Lower leg skin (tissue), 4 donors: ENCODE results near the gene USP43. TPM values are rescaled to one million over a fixed set of nuclear protein-coding genes. Genes with fewer than 3 reads are reported as not detected.
"Not testable (repeated sequence)": the region's sequence is repeated elsewhere in the genome, so short reads cannot be mapped to it uniquely, and the experiment has no call there.

Source experiments
- DNase-seq, 2 donors: peaks; one replicate each; pipeline ENCODE4 v3.0.0-alpha.2; 2019; ENCODE audit warnings: low spot score in 2 of 2
- H3K4me3 ChIP-seq: fragments of 200-600 bp; sonication (generic); 2 replicates; pipeline ENCODE4 v1.5.1; 2017; ENCODE audit warnings: mild to moderate bottlenecking, low read depth; ENCODE audit not compliant: poor library complexity, severe bottlenecking
- POLR2A ChIP-seq, 2 donors: fragments of 450-650 bp; IDR thresholded peaks; one replicate each; pipeline ENCODE4 v1.6.1; 2016 to 2017; ENCODE audit warnings: antibody characterized with exemption in 2 of 2, mild to moderate bottlenecking in 1 of 2, moderate library complexity in 1 of 2
- WGBS, 2 donors: methylation state at CpG; one replicate each; pipeline ENCODE4 v1.1.5; 2018; 5-methylcytosine and 5-hydroxymethylcytosine counted together
- intact Hi-C: fragments of 100-400 bp; cut with DNase I; formaldehyde crosslinking; loops from one replicate; pipeline ENCODE4 v1.15.0; 2023; ENCODE audit warnings: low total_unique reads
- total RNA-seq, 4 donors: library from RNA; depleted of rRNA; stranded (reverse); fragments of >200 nt; gene quantifications; one replicate each; pipeline ENCODE4 v1.1.0, GENCODE V29; 2016
- TF ChIP-seq, protein P1 (sequence below), 3 donors: fragments of 450-650 bp; IDR thresholded peaks; one replicate each; pipeline ENCODE4 v1.5.1; 2016; ENCODE audit warnings: antibody characterized with exemption in 3 of 3, mild to moderate bottlenecking in 3 of 3, moderate library complexity in 2 of 3

USP43 gene, protein sequence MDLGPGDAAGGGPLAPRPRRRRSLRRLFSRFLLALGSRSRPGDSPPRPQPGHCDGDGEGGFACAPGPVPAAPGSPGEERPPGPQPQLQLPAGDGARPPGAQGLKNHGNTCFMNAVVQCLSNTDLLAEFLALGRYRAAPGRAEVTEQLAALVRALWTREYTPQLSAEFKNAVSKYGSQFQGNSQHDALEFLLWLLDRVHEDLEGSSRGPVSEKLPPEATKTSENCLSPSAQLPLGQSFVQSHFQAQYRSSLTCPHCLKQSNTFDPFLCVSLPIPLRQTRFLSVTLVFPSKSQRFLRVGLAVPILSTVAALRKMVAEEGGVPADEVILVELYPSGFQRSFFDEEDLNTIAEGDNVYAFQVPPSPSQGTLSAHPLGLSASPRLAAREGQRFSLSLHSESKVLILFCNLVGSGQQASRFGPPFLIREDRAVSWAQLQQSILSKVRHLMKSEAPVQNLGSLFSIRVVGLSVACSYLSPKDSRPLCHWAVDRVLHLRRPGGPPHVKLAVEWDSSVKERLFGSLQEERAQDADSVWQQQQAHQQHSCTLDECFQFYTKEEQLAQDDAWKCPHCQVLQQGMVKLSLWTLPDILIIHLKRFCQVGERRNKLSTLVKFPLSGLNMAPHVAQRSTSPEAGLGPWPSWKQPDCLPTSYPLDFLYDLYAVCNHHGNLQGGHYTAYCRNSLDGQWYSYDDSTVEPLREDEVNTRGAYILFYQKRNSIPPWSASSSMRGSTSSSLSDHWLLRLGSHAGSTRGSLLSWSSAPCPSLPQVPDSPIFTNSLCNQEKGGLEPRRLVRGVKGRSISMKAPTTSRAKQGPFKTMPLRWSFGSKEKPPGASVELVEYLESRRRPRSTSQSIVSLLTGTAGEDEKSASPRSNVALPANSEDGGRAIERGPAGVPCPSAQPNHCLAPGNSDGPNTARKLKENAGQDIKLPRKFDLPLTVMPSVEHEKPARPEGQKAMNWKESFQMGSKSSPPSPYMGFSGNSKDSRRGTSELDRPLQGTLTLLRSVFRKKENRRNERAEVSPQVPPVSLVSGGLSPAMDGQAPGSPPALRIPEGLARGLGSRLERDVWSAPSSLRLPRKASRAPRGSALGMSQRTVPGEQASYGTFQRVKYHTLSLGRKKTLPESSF
- total RNA-seq, result 1 to 10 TPM; 4.4 to 6.5 (median 4.4) TPM

DNA sequence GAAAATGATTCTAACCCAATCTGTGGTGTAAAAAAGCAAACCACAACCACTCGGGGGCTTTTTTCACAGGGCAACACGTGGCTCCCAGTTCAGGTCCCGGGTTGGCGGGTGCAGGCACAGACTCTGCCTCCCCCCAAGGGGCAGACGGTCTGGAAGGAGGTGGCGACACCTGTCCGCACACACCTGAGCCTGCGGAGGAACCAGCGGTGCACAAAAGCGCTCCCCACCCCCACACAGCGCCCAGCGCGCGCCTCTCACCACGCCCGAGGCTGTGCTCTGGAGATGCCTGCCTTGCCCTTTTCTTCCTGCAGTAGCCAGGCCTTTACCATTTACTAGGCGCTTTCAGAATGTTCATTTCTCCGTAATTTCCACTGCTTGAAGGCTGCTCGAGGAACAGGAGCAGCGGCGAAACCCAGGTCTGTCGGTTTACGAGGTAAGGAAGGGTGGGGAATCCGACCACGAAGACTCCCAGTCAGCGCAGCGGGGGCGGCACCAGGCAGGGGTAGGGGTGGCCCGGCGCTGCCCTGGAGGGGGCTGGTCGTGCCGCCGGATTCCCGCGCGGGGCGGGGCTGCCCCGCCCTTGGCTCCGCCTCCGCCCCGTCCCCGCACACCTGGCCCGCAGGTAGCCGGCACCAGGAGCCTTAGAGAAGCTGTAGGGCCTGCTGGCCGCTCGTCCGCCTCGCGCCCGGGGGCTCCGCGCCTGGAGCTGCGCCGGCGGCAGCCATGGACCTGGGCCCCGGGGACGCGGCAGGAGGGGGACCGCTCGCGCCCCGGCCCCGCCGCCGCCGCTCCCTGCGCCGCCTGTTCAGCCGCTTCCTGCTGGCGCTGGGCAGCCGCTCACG lies at the start of gene USP43:
Gene USP43, plus strand, starts transcription at position 608 of the 842 bp plus-strand sequence. Its CDS starts 116 bp downstream, at position 724.
- peak within 1 kb of the TSS; percentile 61 for H3K4me3 ChIP-seq
- intact Hi-C loops, result no loop called here
- 0% methylated on average over 21 to 22 of the region's 72 CpGs for WGBS, 2 donors
- peak in 1 of 2 donors; percentile 81 for DNase-seq
- no peak for TF ChIP-seq POLR2A (IDR thresholded peaks at IDR 0.05)
- TF ChIP-seq, protein P1, sequence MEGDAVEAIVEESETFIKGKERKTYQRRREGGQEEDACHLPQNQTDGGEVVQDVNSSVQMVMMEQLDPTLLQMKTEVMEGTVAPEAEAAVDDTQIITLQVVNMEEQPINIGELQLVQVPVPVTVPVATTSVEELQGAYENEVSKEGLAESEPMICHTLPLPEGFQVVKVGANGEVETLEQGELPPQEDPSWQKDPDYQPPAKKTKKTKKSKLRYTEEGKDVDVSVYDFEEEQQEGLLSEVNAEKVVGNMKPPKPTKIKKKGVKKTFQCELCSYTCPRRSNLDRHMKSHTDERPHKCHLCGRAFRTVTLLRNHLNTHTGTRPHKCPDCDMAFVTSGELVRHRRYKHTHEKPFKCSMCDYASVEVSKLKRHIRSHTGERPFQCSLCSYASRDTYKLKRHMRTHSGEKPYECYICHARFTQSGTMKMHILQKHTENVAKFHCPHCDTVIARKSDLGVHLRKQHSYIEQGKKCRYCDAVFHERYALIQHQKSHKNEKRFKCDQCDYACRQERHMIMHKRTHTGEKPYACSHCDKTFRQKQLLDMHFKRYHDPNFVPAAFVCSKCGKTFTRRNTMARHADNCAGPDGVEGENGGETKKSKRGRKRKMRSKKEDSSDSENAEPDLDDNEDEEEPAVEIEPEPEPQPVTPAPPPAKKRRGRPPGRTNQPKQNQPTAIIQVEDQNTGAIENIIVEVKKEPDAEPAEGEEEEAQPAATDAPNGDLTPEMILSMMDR (IDR thresholded peaks at IDR 0.05), result no peak

GRCh38 chr17:9597638-9598037 lies 47.7 kb upstream of the USP43 start:
- H3K4me3 ChIP-seq, DNase-seq, intact Hi-C loops: not testable (repeated sequence)
- 91 to 96% methylated on average over 5 of the region's 5 CpGs for WGBS, 2 donors

- WGBS, 2 donors, result 75 to 79% methylated on average over 4 of the region's 4 CpGs
- intact Hi-C loops, result no loop called here
- DNase-seq, result no peak
- no peak overlapping the region for H3K4me3 ChIP-seq
- no peak for TF ChIP-seq POLR2A (IDR thresholded peaks at IDR 0.05)
- TF ChIP-seq, protein P1 (IDR thresholded peaks at IDR 0.05), result no peak
Observed at GRCh38 chr17:9598661-9599060, 46.7 kb upstream of the USP43 start.

DNA sequence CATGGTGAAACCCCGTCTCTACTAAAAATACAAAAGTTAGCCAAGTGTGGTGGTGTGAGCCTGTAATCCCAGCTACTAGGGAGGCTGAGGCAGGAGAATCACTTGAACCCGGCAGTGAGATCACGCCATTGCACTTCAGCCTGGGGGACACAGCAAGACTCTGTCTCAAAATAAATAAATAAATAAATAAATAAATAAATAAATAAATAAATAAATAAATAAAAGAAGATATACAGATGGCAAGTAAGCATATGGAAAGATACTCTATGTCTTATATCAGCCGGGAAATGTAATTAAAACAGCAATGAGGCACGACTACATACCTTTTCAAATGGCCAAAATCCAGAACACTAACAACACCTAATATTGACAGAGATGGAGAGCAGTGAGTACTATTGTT lies 40.7 kb upstream of the USP43 start:
- 87 to 88% methylated on average over 5 of the region's 5 CpGs for WGBS, 2 donors
- H3K4me3 ChIP-seq, intact Hi-C loops, DNase-seq: not testable (repeated sequence)

GRCh38 chr17:9606453-9606852 lies 38.9 kb upstream of the USP43 start:
- intact Hi-C loops, result no loop called here
- H3K4me3 ChIP-seq, result no peak overlapping the region
- 82 to 83% methylated on average over 6 of the region's 6 CpGs for WGBS, 2 donors
- no peak for TF ChIP-seq POLR2A (IDR thresholded peaks at IDR 0.05)
- TF ChIP-seq, protein P1 (IDR thresholded peaks at IDR 0.05), result no peak
- no peak for DNase-seq

DNA sequence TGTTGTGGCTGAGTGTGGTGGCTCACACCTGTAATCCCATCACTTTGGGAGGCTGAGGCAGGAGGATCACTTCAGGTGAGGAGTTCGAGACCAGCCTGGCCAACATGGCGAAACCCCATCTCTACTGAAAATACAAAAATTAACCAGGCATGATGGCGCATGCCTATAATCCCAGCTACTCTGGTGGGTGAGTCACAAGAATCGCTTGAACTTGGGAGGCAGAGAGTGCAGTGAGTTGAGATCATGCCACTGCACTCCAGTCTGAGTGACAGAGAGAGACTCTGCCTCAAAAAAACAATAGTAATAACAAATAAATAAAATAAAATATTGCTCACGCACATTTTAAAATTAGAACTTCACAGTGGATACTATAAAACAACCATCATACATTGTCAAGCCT lies 38.3 kb upstream of the USP43 start:
- intact Hi-C loops, H3K4me3 ChIP-seq, DNase-seq: not testable (repeated sequence)
- 68 to 74% methylated on average over 5 of the region's 5 CpGs for WGBS, 2 donors
